Activated T-helper 2 cell treated with anti-CD3 and anti-CD28 coated beads, Interferon-gamma antibody, Interleukin-2, Interleukin-4, amounts not matched to agents 10 μg/mL and 5 μg/mL and 100 μg/mL, durations not matched to agents 14 hours and 24 hours and 36 hours (primary cell): ENCODE results near the gene SIPA1L3. TPM values are rescaled to one million over a fixed set of nuclear protein-coding genes. Genes with fewer than 3 reads are reported as not detected.

Experiments
- DNase-seq: peaks from one replicate; pipeline ENCODE4 v3.0.0; 2021; ENCODE audit warnings: low spot score
- H3K27ac Mint-ChIP-seq: one replicate; pipeline ENCODE4 v1.8.0; 2021; ENCODE audit warnings: mixed read lengths
- H3K27me3 Mint-ChIP-seq: one replicate; pipeline ENCODE4 v1.8.0; 2021; ENCODE audit warnings: low read depth, mixed read lengths
- H3K36me3 Mint-ChIP-seq: one replicate; pipeline ENCODE4 v1.8.0; 2021; ENCODE audit warnings: low read depth, mixed read lengths
- H3K4me1 Mint-ChIP-seq: one replicate; pipeline ENCODE4 v1.8.0; 2021; ENCODE audit warnings: low read depth, mixed read lengths
- H3K4me3 Mint-ChIP-seq: one replicate; pipeline ENCODE4 v1.8.0; 2021; ENCODE audit warnings: low read depth, mild to moderate bottlenecking, moderate library complexity, mixed read lengths
- H3K9me3 Mint-ChIP-seq: one replicate; pipeline ENCODE4 v1.8.0; 2021; ENCODE audit warnings: mixed read lengths
- intact Hi-C: fragments of 100-400 bp; cut with micrococcal nuclease; formaldehyde crosslinking; loops from one replicate; pipeline ENCODE4 v1.15.1; 2023
- total RNA-seq: library from RNA; stranded (reverse); gene quantifications from 2 replicates; pipeline ENCODE4 v1.2.3, GENCODE V29; 2022

The SIPA1L3 gene
- total RNA-seq, 1 donor from 2014 or later: 15.9 TPM

- H3K27me3 Mint-ChIP-seq: no peaks in the 10 kb centered on the region
- DNase-seq: no peak
- intact Hi-C loops: no loop called here
Measured at GRCh38 chr19:38197937-38198704, 291.1 kb downstream of the SIPA1L3 start.

GRCh38 chr19:38199340-38199739 is 292.3 kb downstream of the SIPA1L3 start:
- DNase-seq: no peak
- Mint-ChIP-seq H3K4me3 (no peak overlapping the region), H3K9me3 (no peaks in the 10 kb centered on the region), H3K4me1 (no peaks in the 10 kb centered on the region), H3K36me3 (no peaks in the 10 kb centered on the region), H3K27ac (no peak overlapping the region), H3K27me3 (no peaks in the 10 kb centered on the region)
- intact Hi-C loops: no loop called here

More at GRCh38 chr19:38197937-38198704, 291.1 kb downstream of the SIPA1L3 start:
- Mint-ChIP-seq H3K36me3 (no peaks in the 10 kb centered on the region), H3K27ac (no peak overlapping the region), H3K4me3 (no peak overlapping the region), H3K9me3 (no peaks in the 10 kb centered on the region), H3K4me1 (no peaks in the 10 kb centered on the region)

GRCh38 chr19:38201731-38202130 is 294.7 kb downstream of the SIPA1L3 start:
- DNase-seq: no peak
- no peaks in the 10 kb centered on the region for H3K9me3 Mint-ChIP-seq
- intact Hi-C loops: no loop called here
- H3K27me3 Mint-ChIP-seq: no peaks in the 10 kb centered on the region
- no peaks in the 10 kb centered on the region for H3K36me3 Mint-ChIP-seq
- H3K4me1 Mint-ChIP-seq: no peaks in the 10 kb centered on the region
- no peak overlapping the region for H3K4me3 Mint-ChIP-seq
- no peak overlapping the region for H3K27ac Mint-ChIP-seq

- Mint-ChIP-seq H3K4me1 (no peaks in the 10 kb centered on the region), H3K9me3 (no peaks in the 10 kb centered on the region), H3K27ac (no peak overlapping the region), H3K27me3 (no peaks in the 10 kb centered on the region), H3K4me3 (no peak overlapping the region), H3K36me3 (no peaks in the 10 kb centered on the region)
- DNase-seq: no peak
- intact Hi-C loops: no loop called here
Measured at GRCh38 chr19:38202504-38202903, 295.5 kb downstream of the SIPA1L3 start.

- peaks cover 1% of the 10 kb centered on the region for H3K27me3 Mint-ChIP-seq
- intact Hi-C loops: no loop called here
- no peak for DNase-seq
- no peaks in the 10 kb centered on the region for H3K36me3 Mint-ChIP-seq
- no peaks in the 10 kb centered on the region for H3K4me1 Mint-ChIP-seq
- H3K9me3 Mint-ChIP-seq: no peaks in the 10 kb centered on the region
- H3K4me3 Mint-ChIP-seq: no peak overlapping the region
- H3K27ac Mint-ChIP-seq: no peak overlapping the region
Measured at GRCh38 chr19:38203197-38203596, 296.2 kb downstream of the SIPA1L3 start.

GRCh38 chr19:38204096-38204495 is 297.1 kb downstream of the SIPA1L3 start:
- Mint-ChIP-seq H3K4me1 (no peaks in the 10 kb centered on the region), H3K4me3 (no peak overlapping the region), H3K27me3 (peaks cover 9% of the 10 kb centered on the region), H3K9me3 (no peaks in the 10 kb centered on the region), H3K27ac (no peak overlapping the region), H3K36me3 (no peaks in the 10 kb centered on the region)
- intact Hi-C loops: no loop called here
- no peak for DNase-seq

GRCh38 chr19:38204728-38205127 is 297.7 kb downstream of the SIPA1L3 start:
- no peaks in the 10 kb centered on the region for H3K9me3 Mint-ChIP-seq
- H3K27me3 Mint-ChIP-seq: peaks cover 15% of the 10 kb centered on the region
- no peaks in the 10 kb centered on the region for H3K36me3 Mint-ChIP-seq
- no peaks in the 10 kb centered on the region for H3K4me1 Mint-ChIP-seq
- no peak overlapping the region for H3K27ac Mint-ChIP-seq
- no peak for DNase-seq
- H3K4me3 Mint-ChIP-seq: no peak overlapping the region
- intact Hi-C loops: no loop called here

- H3K27me3 Mint-ChIP-seq: peaks cover 27% of the 10 kb centered on the region
- no peak for DNase-seq
- H3K4me1 Mint-ChIP-seq: peaks cover 2% of the 10 kb centered on the region
- H3K27ac Mint-ChIP-seq: no peak overlapping the region
- H3K4me3 Mint-ChIP-seq: no peak overlapping the region
- H3K36me3 Mint-ChIP-seq: no peaks in the 10 kb centered on the region
- intact Hi-C loops: no loop called here
- H3K9me3 Mint-ChIP-seq: no peaks in the 10 kb centered on the region
Measured at GRCh38 chr19:38206006-38206745, 299.2 kb downstream of the SIPA1L3 start.

GRCh38 chr19:38206928-38207327 is 299.9 kb downstream of the SIPA1L3 start:
- Mint-ChIP-seq H3K9me3 (no peaks in the 10 kb centered on the region), H3K27me3 (peaks cover 28% of the 10 kb centered on the region), H3K36me3 (no peaks in the 10 kb centered on the region), H3K4me1 (peaks cover 2% of the 10 kb centered on the region), H3K27ac (no peak overlapping the region), H3K4me3 (no peak overlapping the region)
- intact Hi-C loops: no loop called here
- no peak for DNase-seq

GRCh38 chr19:38207543-38207942 is 300.5 kb downstream of the SIPA1L3 start:
- Mint-ChIP-seq H3K27me3 (peaks cover 29% of the 10 kb centered on the region), H3K9me3 (no peaks in the 10 kb centered on the region), H3K27ac (no peak overlapping the region), H3K36me3 (no peaks in the 10 kb centered on the region), H3K4me3 (no peak overlapping the region), H3K4me1 (peaks cover 2% of the 10 kb centered on the region)
- intact Hi-C loops: no loop called here
- DNase-seq: no peak

GRCh38 chr19:38208571-38208970 is 301.6 kb downstream of the SIPA1L3 start:
- peaks cover 32% of the 10 kb centered on the region for H3K27me3 Mint-ChIP-seq
- peaks cover 2% of the 10 kb centered on the region for H3K4me1 Mint-ChIP-seq
- no peaks in the 10 kb centered on the region for H3K36me3 Mint-ChIP-seq
- no peak for DNase-seq
- no peaks in the 10 kb centered on the region for H3K9me3 Mint-ChIP-seq
- H3K4me3 Mint-ChIP-seq: no peak overlapping the region
- intact Hi-C loops: no loop called here
- no peak overlapping the region for H3K27ac Mint-ChIP-seq

GRCh38 chr19:38209152-38209551 is 302.1 kb downstream of the SIPA1L3 start:
- intact Hi-C loops: no loop called here
- Mint-ChIP-seq H3K4me1 (peaks cover 7% of the 10 kb centered on the region), H3K27ac (no peak overlapping the region), H3K36me3 (no peaks in the 10 kb centered on the region), H3K27me3 (peaks cover 36% of the 10 kb centered on the region), H3K4me3 (no peak overlapping the region), H3K9me3 (no peaks in the 10 kb centered on the region)
- no peak for DNase-seq

- Mint-ChIP-seq H3K4me1 (peaks cover 11% of the 10 kb centered on the region), H3K36me3 (no peaks in the 10 kb centered on the region), H3K9me3 (no peaks in the 10 kb centered on the region), H3K4me3 (no peak overlapping the region), H3K27me3 (peaks cover 38% of the 10 kb centered on the region), H3K27ac (no peak overlapping the region)
- intact Hi-C loops: no loop called here
- no peak for DNase-seq
Measured at GRCh38 chr19:38209671-38210457, 302.9 kb downstream of the SIPA1L3 start.
